Measurements from ENCODE around the gene PIGK.
"Not testable (repeated sequence)": the region's sequence is repeated elsewhere in the genome, so short reads cannot be mapped to it uniquely, and the experiment has no call there.

Gene PIGK

DNA sequence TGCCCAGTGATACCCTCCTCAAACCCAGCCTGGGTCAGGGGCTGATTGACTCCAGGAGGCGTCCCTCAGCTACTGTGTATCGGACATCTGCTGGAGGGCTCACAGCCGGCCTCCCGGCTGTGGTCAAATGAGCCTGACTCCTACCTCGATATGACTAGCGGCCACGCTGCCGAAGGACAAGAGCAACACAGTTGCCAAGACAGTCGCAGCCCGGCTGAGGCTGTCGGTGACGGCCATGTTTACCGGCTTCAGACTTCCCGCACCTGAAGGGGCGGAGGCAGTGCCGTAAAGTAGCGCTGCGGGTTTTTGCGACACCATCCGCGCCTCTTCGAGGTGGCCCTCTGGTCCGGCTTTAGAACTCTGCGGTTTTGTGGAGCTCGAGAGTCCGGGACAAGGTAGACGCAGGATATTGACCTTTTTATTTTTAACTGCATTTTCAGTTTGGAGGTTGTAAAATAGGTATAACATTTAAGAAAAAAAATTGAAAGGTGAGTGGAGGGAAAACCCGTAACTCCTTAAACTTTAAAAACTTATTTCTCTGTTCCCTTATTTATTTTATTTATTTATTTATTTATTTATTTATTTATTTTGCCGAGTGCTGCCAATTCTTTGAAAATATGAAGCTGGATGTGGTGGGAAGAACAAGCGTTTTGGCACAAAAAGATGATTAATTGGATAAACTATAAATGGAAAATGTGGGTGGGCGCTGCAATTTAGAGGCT, at the start of gene PIGK:
PIGK (minus strand) TSS at position 265 of the 722 bp plus-strand sequence; CDS start at position 237, 28 bp downstream.
- DNase-seq = peak; percentile 84

- no peak for DNase-seq
Observed at GRCh38 chr1:77267035-77267434, 47.8 kb upstream of the PIGK start.

GRCh38 chr1:77265180-77265579, 46.0 kb upstream of the PIGK start:
- DNase-seq = no peak

GRCh38 chr1:77263708-77264107, 44.5 kb upstream of the PIGK start:
- DNase-seq = no peak

DNA sequence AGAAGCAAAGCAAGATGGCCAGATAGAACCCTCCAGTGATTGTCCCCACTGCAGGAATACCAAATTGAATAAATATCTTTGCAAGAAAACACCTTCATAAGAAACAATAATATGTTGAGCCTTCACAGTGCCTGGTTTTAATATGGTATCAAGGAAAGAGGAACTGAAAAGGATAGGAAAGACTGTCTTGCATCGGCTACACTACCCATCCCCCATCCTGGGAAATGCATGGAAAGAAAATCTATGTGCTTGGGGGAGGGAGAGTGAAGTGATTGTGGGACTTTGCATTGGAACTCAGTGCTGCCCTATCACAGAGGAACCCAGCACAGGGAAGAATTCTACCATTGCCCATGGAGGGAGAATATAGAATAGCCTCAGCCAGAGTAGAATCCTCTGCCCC, 34.0 kb upstream of the PIGK start:
- no peak for DNase-seq

GRCh38 chr1:77250126-77250525, 30.9 kb upstream of the PIGK start:
- no peak for DNase-seq

GRCh38 chr1:77245830-77246229, 26.6 kb upstream of the PIGK start:
- no peak for DNase-seq

DNA sequence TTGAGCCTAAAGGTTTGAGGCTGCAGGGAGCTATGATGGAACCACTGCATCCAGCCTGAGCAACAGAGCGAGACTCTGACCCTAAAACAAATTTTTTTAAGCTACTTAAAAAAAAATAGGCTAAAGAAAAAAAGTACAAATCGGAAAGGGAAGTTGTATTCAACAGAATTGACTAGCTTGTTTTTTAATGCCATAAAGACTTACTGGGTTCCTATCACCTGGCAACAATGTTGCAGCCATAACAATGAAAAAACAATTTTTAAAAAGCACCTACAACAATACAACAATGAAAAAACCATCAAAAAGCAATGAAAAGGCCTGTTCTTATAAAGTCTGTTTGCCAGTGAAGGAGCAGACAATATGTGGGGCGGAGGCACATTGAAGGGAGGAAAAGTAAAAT, 20.1 kb upstream of the PIGK start:
- no peak for DNase-seq

DNA sequence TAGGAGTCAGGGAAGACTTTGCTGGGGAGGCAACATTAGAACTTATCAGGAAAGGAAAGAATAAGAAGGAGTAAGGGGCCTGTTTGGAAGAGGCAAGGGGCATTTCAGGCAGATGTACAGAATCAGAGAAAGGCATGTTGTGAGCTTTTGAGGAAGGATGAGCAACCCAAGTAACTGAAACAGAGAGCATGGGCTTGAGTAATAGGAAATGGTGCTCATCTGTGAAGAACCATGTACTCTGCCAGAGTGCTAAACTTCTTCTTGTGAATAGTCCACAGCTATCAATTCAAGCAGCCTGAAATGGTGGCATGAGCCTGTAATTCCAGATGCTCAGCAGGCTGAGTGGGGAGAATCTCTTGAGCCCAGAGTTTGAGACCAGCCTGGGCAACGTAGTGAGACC, 19.2 kb upstream of the PIGK start:
- no peak for DNase-seq

- no peak for DNase-seq
Observed at GRCh38 chr1:77234943-77235342, 15.7 kb upstream of the PIGK start.

DNA sequence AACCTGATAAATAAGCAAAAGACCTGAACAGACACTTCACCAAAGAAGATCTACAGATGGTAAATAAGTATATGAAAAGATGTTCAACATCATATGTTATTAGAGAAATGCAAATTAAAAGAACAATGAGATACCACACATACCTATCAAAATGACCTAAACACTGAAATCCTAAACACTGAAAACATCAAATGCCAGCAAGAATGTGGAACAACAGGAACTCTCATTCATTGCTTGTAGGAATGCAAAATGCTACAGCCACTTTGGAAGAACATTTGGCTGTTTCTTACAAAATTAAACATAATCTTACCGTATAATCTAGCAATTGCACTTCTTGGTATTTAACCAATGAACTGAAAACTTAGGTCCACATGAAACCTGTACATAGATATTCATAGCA, 14.9 kb upstream of the PIGK start:
- no peak for DNase-seq

DNA sequence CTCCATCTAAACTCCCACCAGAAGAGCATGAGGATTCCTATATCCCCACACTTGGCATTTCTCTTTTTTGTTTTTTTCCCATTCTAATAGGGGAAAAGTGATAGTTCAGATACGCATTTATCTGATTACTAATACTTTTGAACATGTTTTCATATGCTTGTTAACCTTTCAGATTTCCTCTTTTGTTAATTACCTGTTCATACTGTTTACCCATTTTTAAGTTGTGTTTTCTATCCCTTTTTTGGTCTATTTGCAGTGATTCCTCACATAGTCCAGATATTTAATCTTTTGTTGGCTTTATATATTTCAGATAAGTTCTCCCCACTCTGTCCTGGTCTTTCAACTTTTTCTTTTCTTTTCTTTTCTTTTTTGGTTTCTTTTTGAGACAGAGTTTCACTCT, 13.6 kb upstream of the PIGK start:
- no peak for DNase-seq

DNA sequence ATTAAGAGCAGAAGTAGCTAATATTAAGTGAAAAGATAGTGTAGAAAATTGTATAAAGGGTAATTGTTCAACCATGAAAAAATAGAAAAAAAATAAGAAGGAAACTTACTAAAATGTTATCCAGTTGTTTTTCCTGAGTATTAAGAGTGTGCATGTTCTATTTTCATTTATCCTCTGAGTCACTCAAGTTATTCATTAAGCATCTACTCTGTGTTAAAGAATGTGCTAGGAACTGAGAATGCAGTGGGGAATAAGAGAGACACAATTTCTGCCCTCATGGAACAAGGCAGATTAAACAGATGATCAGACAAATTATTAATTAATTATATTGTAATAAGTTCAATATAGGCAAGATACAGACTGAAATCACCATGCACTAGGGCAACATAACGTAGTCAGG, 10.8 kb upstream of the PIGK start:
- no peak for DNase-seq

DNA sequence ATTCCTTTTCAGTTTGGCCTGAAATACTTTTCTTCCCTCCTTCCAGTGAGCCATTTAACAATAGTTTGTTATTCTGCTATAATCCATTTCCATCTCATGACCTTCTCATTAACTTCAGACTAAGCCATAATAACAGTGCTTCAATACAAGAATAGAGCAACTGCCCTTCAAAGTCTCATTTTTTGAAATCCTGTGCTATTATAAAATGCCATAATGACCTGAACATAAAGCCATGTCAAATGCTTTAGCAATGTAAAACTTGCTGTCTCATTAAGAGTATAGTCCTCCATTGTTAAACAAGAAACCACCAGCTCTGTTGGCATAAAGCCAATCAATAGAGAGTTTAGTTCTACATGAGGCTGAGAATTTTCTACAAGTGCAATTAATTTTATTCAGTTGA, 9.6 kb upstream of the PIGK start:
- no peak for DNase-seq

- no peak for DNase-seq
Observed at GRCh38 chr1:77227381-77227780, 8.2 kb upstream of the PIGK start.

DNA sequence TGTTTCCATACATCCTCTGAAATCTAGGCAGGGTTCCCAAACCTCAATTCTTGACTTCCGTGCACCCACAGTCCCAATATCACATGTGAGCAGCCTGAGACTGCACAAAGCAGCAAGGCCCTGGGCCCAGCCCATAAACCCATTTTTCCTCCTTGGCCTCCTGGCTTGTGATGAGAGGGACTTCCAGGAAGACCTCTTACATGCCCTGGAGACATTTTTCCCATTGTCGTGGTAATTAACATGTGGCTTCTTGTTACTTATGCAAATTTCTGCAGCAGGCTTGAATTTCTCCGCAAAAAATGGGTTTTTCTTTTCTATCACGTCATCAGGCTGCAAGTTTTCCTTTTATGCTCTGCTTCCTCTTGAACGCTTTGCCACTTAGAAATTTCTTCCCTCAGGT, 3.3 kb upstream of the PIGK start:
- no peak for DNase-seq

DNA sequence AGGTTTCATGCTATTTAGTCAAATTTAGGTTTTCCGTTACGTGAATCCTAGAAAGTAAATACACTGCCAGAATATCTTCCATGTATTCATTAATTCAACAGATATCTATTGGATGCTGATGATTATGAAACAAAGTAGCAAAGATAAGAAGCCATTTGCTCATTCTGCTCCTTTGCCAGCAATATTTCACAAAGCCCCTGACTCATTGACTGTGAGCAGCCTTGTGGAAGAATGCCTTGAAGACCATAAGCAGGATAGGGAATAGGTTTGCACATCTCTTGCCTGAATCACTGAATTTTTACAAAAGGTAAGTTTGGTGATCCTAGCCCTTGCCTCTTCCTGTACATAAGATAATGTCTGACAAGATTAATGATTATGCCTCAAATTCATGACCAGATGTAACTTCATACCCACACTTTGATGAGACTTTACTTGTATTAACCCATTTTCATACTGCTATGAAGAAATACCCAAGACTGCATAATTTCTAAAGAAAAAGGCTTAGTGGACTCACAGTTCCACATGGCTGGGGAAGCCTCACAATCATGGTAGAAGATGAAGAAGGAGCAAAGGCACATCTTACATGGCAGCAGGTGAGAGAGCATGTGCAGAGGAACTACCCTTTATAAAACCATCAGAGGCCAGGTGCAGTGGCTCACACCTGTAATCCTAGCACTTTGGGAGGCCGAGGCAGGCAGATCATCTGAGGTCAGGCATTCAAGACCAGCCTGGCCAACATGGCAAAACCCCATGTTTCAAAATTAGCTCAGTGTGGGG, 1.6 kb upstream of the PIGK start:
- DNase-seq = no peak

- DNase-seq = no peak
Observed at GRCh38 chr1:77218477-77219165, 609 bp downstream of the PIGK start.

DNA sequence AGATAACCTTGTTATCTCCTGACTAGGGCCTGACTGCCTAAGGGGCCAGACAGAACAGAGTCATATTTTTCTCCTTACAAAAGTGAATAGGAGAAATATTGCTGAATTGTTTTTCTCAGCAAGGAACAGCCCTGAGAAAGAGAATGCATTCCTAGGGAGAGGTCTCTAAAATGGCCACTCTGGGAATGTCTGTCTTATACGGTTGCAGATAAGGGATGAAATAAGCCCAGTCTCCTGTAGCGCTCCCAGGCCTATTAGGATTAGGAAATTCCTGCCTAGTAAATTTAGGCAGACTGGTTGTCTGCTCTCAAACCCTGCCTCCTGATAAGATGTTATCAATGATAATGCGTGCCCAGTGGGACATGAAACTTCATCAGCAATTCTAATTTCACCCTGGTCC, 15.2 kb downstream of the PIGK start:
- DNase-seq = not testable (repeated sequence)

GRCh38 chr1:77202751-77203150, 16.5 kb downstream of the PIGK start:
- DNase-seq = no peak

GRCh38 chr1:77200806-77201205, 18.4 kb downstream of the PIGK start:
- no peak for DNase-seq

DNA sequence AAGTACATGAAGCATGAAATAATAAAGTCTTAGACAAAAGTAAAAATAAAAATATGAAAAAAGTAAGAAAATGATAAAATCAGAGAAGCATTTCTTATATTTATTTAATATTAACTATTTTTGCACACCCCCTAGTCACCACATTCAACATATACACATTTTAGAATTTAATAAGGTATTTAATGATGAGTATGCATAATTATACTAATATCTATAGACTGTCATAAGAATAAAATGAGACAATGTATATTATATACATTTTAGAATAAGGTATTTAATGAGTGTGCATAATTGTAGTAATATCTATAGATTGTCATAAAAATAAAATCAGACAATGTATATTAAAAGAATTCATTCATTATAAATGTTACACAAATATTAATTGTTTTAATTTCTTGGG, 18.9 kb downstream of the PIGK start:
- no peak for DNase-seq

- no peak for DNase-seq
Observed at GRCh38 chr1:77197351-77197750, 21.9 kb downstream of the PIGK start.

- DNase-seq = no peak
Observed at GRCh38 chr1:77193951-77194350, 25.3 kb downstream of the PIGK start.
